GM10847 (cell line): ENCODE results near the gene CARHSP1.

Experiments
- POLR2A ChIP-seq: IDR thresholded peaks from 2 replicates; pipeline ENCODE4 v1.6.1; 2011; ENCODE audit not compliant: insufficient read length; ENCODE audit errors: extremely low read depth

Gene CARHSP1

DNA sequence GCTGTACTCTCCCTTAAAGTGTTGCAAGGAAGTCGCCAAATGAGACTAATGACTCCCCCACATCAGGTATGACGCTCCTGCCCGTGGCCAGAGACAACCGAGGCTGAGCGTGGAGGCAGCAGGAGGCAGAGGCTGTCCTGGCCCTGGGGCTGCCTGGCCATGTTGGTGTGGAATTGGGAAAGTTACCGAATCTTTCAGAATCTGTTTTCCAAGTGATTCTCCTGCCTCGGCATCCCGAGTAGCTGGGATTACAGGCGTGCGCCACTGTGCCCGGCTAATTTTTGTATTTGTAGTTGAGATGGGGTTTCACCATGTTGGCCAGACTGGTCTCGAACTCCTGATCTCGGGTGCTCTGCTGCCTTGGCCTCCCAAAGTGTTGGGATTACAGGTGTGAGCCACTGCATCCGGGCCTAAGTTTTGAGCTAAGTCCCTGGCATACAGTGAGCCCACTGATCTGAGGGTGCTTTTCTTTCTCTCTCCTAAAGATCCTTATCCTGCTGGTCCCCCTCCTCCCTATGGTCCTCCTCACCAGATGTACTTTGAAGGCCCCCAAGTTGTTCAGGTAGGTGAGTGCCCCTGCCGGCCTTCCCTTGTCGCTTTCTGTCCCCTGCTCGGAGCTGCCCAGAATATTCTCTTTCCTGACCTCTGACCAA lies 14.0 kb upstream of the CARHSP1 start:
- TF ChIP-seq POLR2A: no peak

GRCh38 chr16:8882041-8882617 lies 13.3 kb upstream of the CARHSP1 start, which contains the start of gene LITAFD:
Gene LITAFD, plus strand, starts transcription at chr16:8882351. Its CDS starts 2,005 bp downstream, at chr16:8884356.
- no peak for TF ChIP-seq POLR2A

- no peak for TF ChIP-seq POLR2A
Observed at GRCh38 chr16:8880839-8881510, 12.2 kb upstream of the CARHSP1 start.

GRCh38 chr16:8878523-8878911 lies 9.7 kb upstream of the CARHSP1 start:
- TF ChIP-seq POLR2A: no peak

DNA sequence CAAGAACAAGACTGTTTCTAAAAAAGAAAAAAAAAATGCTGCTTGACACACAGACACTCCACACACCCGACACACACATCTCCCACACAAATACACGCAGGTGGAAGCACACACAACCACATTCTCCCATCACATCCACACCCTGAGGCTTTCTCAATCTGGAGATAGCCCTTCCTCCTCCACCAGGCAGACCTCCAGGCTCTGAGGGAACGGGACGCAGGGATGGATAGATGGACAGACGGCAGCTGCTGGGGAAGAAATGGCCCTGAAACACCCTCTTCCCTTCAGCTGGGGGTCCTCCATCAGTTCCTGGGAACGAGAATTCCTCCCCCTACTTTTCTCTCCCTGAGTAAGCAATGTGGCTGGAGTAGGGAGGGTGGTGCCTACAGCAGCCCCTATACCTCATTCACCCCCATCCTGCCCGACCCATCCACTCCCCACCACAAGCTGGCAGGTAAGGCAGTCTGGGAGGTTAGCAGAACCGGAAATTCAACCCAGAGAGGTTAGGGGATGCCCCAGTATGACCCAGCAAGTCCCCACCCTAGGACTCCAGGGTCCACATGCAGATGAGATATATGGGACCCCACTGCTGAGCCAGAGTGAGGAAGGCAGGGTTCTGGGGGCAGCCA lies 9.2 kb upstream of the CARHSP1 start:
- TF ChIP-seq POLR2A: no peak

GRCh38 chr16:8874388-8874787 lies 5.6 kb upstream of the CARHSP1 start:
- no peak for TF ChIP-seq POLR2A

DNA sequence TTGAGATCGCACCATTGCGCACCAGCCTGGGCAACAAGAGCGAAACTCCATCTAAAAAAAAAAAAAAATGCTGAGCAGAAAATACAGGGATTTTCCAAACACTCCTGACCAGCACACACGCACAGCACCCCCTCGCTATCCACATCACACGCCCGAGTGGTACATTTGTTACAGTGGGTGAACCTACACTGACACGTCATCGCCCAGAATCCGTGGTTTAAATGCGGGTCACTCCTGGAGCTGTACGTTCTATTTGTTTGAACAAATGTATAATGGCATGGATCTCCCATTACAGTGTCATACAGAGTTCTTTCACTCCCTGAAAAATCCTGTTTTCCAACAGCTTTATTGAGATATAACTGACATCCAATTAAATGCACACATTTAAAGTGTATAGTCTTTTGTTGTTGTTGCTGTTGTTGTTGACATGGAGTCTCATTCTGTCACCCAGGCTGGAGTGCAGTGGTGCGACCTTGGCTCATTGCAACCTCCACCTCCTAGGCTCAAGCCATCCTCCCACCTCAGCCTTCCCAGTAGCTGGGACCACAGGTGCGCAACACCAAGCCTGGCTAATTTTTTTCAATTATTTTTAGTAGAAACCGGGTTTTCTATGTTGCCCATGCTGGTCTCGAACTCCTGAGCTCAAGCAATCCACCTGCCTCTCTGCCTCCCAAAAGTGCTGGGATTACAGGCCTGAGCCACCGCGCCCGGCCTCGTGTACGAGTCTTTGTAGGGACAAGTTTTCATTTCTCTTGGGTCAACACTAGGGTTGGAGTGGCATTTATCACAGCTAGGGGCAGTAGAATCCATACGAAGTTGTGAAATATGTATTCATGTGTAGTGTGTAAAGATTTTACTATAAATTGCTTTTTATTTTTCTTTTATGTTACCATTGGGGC lies 4.4 kb upstream of the CARHSP1 start:
- TF ChIP-seq POLR2A: no peak

DNA sequence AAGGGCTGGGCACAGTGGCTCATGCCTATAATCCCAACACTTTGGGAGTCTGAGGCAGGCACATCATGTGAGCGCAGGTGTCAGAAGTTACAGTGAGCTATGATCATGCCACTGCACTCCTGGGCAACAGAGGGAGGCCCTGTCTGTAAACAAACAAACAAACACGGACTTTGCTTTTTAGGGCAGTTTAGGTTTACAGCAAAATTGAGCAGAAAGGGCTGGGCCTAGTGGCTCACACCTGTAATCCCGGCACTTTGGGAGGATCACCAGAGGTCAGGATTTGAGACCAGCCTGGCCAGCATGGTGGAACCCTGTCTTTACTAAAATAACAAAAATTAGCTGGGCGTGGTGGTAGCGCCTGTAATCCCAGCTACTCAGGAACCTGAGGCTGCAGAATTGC lies 3.3 kb upstream of the CARHSP1 start:
- TF ChIP-seq POLR2A: no peak

DNA sequence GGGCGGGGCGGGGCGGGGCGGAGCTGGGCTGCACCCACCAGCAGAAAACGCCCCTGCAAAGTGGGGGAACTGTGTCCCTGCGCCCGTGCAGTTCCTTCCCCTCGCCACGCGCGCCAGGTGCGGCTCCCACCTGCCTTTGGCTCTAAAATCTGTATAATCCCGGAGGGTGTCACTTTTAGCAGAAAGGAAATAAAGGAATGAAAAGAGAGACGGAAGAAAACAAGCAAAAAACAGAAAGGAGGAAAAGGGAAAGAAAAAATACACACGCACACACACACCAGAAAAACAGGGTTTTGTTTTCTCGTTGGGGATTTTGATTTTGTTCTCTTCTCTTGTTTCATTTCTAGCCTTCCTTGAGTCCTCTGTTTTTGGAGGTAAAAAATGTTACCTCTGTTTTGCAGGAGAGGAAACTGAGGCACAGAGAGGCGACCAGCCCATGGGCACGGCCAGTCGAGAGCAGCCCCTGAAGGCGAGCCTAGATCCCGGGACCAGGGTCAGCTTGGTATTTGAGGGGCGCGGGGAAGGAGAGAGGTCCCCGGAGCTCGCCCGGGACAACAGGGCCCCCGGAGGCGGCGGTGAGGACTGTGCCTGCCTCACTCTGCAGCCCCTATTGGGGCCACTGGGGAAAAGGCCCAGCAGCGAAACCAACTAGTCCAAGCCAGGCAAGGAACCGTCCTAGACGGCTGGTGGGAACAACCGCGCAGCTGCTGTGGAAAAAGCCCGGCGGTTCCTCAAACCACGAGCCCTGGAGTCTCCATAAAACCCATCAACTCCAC lies 594 bp upstream of the CARHSP1 start:
- peak; percentile 38 for TF ChIP-seq POLR2A

GRCh38 chr16:8867932-8868415 lies 832 bp downstream of the CARHSP1 start:
- peak; percentile 2 for TF ChIP-seq POLR2A

DNA sequence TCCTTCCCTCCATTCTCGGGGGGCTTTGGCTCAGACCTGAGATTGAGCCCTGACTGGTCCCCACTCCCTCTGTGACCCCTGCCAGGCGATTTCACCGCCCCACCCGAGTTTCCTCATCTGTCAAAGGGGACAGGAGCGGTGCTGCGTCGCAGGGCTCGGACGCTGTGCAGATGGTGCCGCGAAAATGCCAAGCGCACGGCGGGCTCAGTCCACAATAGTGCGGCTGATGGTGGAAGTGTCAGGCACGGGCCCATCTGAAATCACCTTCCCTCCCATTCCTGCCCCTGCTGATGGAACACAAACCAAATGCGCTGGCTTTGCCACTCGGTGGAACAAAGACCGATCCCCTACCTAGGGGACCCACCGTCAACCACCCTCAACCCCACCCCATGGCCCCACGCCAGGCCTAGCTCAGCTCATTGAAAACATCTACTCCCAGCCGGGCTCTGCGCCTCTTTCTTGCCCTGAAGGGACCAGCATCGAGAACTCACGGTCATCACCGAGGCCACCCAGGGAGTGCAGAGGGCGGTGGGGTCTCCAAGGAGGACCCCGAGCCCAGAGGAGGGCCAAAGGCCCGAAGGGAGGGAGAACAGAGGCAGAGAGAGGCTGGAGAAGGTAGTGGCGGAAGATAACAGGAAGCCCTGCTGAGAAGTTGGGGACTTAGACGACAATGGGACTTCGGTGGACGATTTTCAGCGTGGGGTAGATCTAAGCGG lies 1.4 kb downstream of the CARHSP1 start:
- no peak for TF ChIP-seq POLR2A

GRCh38 chr16:8866884-8867215 lies 2.0 kb downstream of the CARHSP1 start:
- no peak for TF ChIP-seq POLR2A

- TF ChIP-seq POLR2A: no peak
Observed at GRCh38 chr16:8866118-8866883, 2.5 kb downstream of the CARHSP1 start.

DNA sequence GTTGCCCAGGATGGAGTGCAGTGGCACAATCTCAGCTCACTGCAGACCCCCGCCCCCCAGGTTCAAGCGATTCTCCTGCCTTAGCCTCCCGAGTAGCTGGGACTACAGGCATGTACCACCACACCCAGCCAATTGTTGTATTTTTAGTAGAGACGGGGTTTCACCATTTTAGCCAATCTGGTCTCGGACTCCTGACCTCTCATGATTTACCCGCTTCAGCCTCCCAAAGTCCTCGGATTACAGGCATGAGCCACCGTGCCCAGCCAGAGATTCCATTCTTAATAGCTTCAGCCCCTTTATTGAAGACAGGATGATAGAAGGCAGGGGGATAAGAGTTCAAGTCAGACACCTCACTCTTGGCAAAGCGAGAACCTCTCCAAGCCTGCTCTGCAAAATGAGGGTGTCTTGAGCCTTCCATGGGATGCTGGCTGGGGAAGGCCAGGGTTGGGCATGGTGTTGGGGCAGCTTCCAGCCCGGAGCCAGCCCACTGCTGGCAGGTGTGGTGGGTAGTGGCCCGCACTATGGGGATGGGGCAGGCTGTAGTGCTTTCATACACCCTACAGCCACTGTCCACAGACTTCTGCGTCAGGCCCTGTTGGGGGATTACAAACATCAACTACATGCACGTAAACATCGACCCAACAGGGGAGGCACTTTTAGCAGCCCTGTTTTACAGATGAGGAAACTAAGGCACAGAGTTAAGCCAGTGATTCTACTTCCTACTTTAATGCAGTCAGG lies 3.5 kb downstream of the CARHSP1 start:
- TF ChIP-seq POLR2A: no peak
